K562 (cell line): Measurements from ENCODE around the gene HPD. TPM values are rescaled to one million over a fixed set of nuclear protein-coding genes. Genes with fewer than 3 reads are reported as not detected.
A peak's percentile ranks its signal among the peaks of the same experiment; 100 is the strongest.

ENCODE experiments used
- FOXP1 ChIP-seq: sonication (generic); formaldehyde crosslinking; IDR thresholded peaks from 2 replicates; pipeline ENCODE4 v1.8.0; 2022; ENCODE audit warnings: mild to moderate bottlenecking, missing genetic modification reagents
- GATAD2A ChIP-seq: fragments of 450-650 bp; IDR thresholded peaks from 2 replicates; pipeline ENCODE4 v1.6.1; 2017
- GTF2A2 ChIP-seq: IDR thresholded peaks from 2 replicates; pipeline ENCODE4 v1.6.1; 2016; ENCODE audit warnings: mild to moderate bottlenecking, missing genetic modification characterization, missing compliant biosample characterization
- ILF3 ChIP-seq: fragments of 450-650 bp; IDR thresholded peaks from 2 replicates; pipeline ENCODE4 v1.6.1; 2018; ENCODE audit warnings: antibody characterized with exemption, mild to moderate bottlenecking, moderate library complexity, borderline replicate concordance
- KLF10 ChIP-seq: fragments of 250-450 bp; sonication (Bioruptor Pico); IDR thresholded peaks from 2 replicates; pipeline ENCODE4 v1.6.1; 2021; ENCODE audit warnings: matching md5 sums
- NFATC3 ChIP-seq: fragments of 450-650 bp; IDR thresholded peaks from 2 replicates; pipeline ENCODE4 v1.6.1; 2017; ENCODE audit warnings: mild to moderate bottlenecking
- NR2C1 ChIP-seq, 2 experiments: fragments of 450-650 bp; IDR thresholded peaks; 2 replicates each; pipeline ENCODE4 v1.6.1; 2017; ENCODE audit warnings: mild to moderate bottlenecking in 2 of 2, antibody characterized with exemption in 1 of 2, inconsistent platforms in 1 of 2, missing compliant biosample characterization in 1 of 2, missing genetic modification characterization in 1 of 2
- PREB ChIP-seq: sonication (generic); formaldehyde crosslinking; IDR thresholded peaks from 2 replicates; pipeline ENCODE4 v1.8.1; 2023; ENCODE audit warnings: mild to moderate bottlenecking, missing genetic modification reagents
- RBFOX2 ChIP-seq: fragments of 200-400 bp; formaldehyde crosslinking; IDR thresholded peaks from 2 replicates; pipeline ENCODE4 v1.6.1; 2017; ENCODE audit warnings: low read depth, mild to moderate bottlenecking, low read length, moderate library complexity
- SNAPC5 ChIP-seq: fragments of 250-450 bp; sonication (Bioruptor Pico); IDR thresholded peaks from 2 replicates; pipeline ENCODE4 v1.8.0; 2021; ENCODE audit warnings: moderate library complexity, mild to moderate bottlenecking, inconsistent platforms
- SP2 ChIP-seq: IDR thresholded peaks from 2 replicates; pipeline ENCODE4 v1.6.1; 2011; ENCODE audit warnings: mild to moderate bottlenecking, low read depth, low read length, moderate library complexity; ENCODE audit not compliant: poor library complexity, severe bottlenecking; ENCODE audit errors: extremely low read depth
- SREBF2 ChIP-seq: sonication (generic); formaldehyde crosslinking; IDR thresholded peaks from 2 replicates; pipeline ENCODE4 v1.4.0; 2020; ENCODE audit warnings: mild to moderate bottlenecking, missing genetic modification reagents
- SRSF3 ChIP-seq: fragments of 200-400 bp; formaldehyde crosslinking; IDR thresholded peaks from 2 replicates; pipeline ENCODE4 v1.6.1; 2016; ENCODE audit warnings: mild to moderate bottlenecking, low read length, moderate library complexity; ENCODE audit not compliant: insufficient read depth
- TAF1 ChIP-seq: IDR thresholded peaks from 2 replicates; pipeline ENCODE4 v1.6.1; 2011; ENCODE audit warnings: mild to moderate bottlenecking, low read length, moderate library complexity; ENCODE audit not compliant: insufficient read depth, control insufficient read depth, severe bottlenecking; ENCODE audit errors: extremely low read depth
- TCF7 ChIP-seq: sonication (generic); IDR thresholded peaks from 2 replicates; pipeline ENCODE4 v1.6.1; 2016; ENCODE audit warnings: antibody characterized with exemption, borderline replicate concordance
- TCFL5 ChIP-seq: fragments of 250-450 bp; sonication (Bioruptor Pico); conservative IDR thresholded peaks from 2 replicates; pipeline ENCODE4 v1.6.1; 2021; ENCODE audit warnings: mild to moderate bottlenecking, moderate library complexity, matching md5 sums
- ZNF12 ChIP-seq: sonication (generic); formaldehyde crosslinking; IDR thresholded peaks from 2 replicates; pipeline ENCODE4 v1.4.0; 2020; ENCODE audit warnings: mild to moderate bottlenecking, missing genetic modification reagents
- ZNF3 ChIP-seq: fragments of 250-450 bp; sonication (Bioruptor Pico); IDR thresholded peaks from 2 replicates; pipeline ENCODE4 v1.5.0; 2021; ENCODE audit warnings: mild to moderate bottlenecking, moderate library complexity
- ZNF311 ChIP-seq: fragments of 250-450 bp; sonication (Bioruptor Pico); IDR thresholded peaks from 2 replicates; pipeline ENCODE4 v1.4.0; 2020; ENCODE audit warnings: mild to moderate bottlenecking, moderate library complexity
- polyA plus RNA-seq, 8 experiments: library from polyadenylated mRNA; depleted of rRNA in 4 of 8; stranded (reverse) in 5 of 8; unstranded in 3 of 8; fragments of >200 nt; fragmentation: Nextera tagmentation in 2 of 8; fragmentation: Illumina TruSeq in 1 of 8; extraction: Ambion mirVana in 2 of 8; extraction: Trizol in 1 of 8; gene quantifications; 2 replicates each; pipeline versions ENCODE4 v1.2.1 to v1.2.3, GENCODE V29; 2011 to 2014; ENCODE audit warnings: inconsistent platforms in 1 of 8, missing spikeins in 1 of 8
- total RNA-seq, 7 experiments: library from RNA; depleted of rRNA in 6 of 7; stranded (reverse); fragments of >200 nt in 6 of 7; fragmentation: Illumina TruSeq in 2 of 7; extraction: Trizol in 2 of 7; gene quantifications; 2 replicates each; pipeline versions ENCODE4 v1.2.1 to v1.2.3, GENCODE V29; 2011 to 2021; ENCODE audit warnings: low replicate concordance in 1 of 7
- TF ChIP-seq, protein P1 (sequence below): fragments of 450-650 bp; formaldehyde crosslinking; IDR thresholded peaks from 2 replicates; pipeline ENCODE4 v1.4.0; 2022; ENCODE audit warnings: missing genetic modification characterization
- TF ChIP-seq, protein P2 (sequence below), 2 experiments: fragments of 250-450 bp in 1 of 2; fragments of 450-650 bp in 1 of 2; sonication (Bioruptor Pico) in 1 of 2; IDR thresholded peaks; 2 replicates each; pipeline versions ENCODE4 v1.6.1 to v1.8.0; 2016 to 2021; ENCODE audit warnings: mild to moderate bottlenecking in 2 of 2, moderate library complexity in 2 of 2, missing compliant biosample characterization in 1 of 2, missing genetic modification characterization in 1 of 2
- TF ChIP-seq, protein P3 (sequence below): fragments of 250-450 bp; sonication (Bioruptor Pico); IDR thresholded peaks from 2 replicates; pipeline ENCODE4 v1.8.0; 2022; ENCODE audit warnings: moderate library complexity, mild to moderate bottlenecking, inconsistent platforms

The HPD gene
- total and polyA plus RNA-seq, 9 of the 15 experiments (the other 6 are each of a cell fraction or from before 2014, with no cell fraction given), result 0.06 to 0.29 (median 0.07) TPM; not detected in 4

DNA sequence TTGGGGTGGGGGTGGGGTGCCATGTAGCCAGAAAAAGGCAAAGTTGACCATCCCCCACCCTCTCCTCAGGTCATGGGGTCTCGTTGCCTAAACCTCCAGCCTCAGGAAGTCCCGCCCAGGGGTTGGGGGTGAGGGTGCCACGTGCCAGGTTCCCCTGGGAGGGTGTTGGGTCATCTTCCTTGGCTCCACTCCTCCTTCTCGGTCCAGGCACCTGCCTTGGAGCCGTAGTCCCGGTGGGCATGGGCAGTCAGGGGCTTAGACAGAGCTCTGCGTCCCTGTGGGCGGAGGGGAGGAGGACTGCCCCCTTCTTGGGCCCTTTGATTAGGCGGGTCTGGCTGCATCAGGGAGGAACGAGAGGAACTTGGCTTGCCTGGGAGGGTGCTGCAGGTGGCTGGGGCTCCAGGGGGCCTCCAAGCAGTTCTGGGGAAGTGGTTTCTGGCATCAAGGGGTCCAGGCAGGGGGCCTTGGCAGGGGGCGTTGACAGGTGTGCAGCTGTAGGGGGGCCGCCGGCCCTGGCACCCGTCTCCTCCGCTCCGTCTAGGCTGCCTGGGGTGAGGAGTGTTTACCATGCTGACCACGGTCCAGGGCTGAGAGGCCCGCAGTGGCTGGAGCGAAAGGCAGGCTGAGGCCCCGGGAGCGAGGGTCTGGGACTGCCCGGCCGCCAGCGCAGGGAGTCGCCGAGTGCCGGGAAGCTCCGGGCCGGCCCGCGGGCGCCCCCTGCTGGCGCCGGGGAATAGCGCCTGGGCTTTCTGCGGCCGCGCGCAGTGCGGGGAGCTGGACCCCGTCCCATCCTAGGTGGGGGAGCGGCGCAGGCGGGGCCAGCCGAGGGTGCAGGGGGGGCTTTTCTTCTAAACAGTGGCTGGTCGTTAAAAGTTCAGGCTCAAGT lies 47.0 kb downstream of the HPD start (continued):
- no peak for TF ChIP-seq ZNF311 (CRISPR knock-in tag)
- TF ChIP-seq KLF10, result no peak
- TF ChIP-seq, protein P1, sequence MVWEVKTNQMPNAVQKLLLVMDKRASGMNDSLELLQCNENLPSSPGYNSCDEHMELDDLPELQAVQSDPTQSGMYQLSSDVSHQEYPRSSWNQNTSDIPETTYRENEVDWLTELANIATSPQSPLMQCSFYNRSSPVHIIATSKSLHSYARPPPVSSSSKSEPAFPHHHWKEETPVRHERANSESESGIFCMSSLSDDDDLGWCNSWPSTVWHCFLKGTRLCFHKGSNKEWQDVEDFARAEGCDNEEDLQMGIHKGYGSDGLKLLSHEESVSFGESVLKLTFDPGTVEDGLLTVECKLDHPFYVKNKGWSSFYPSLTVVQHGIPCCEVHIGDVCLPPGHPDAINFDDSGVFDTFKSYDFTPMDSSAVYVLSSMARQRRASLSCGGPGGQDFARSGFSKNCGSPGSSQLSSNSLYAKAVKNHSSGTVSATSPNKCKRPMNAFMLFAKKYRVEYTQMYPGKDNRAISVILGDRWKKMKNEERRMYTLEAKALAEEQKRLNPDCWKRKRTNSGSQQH (CRISPR knock-in tag), result no peak
- TF ChIP-seq NFATC3, result no peak
- TF ChIP-seq RBFOX2, result peak; percentile 80
- no peak for TF ChIP-seq GTF2A2 (tag)
- TF ChIP-seq SRSF3, result no peak
- 0 out of 2 replicates have a peak, but pooled peaks have one; percentile 27 for TF ChIP-seq ILF3
- no peak for TF ChIP-seq NR2C1 (IDR thresholded peaks at IDR 0.05)
- TF ChIP-seq NR2C1 (tag; IDR thresholded peaks at IDR 0.05), result no peak
- TF ChIP-seq TAF1, result no peak
- TF ChIP-seq SP2, result no peak
- TF ChIP-seq TCF7, result no peak
- TF ChIP-seq SNAPC5 (CRISPR knock-in tag), result no peak
- no peak for TF ChIP-seq PREB (CRISPR knock-in tag)
- no peak for TF ChIP-seq GATAD2A
- 0 out of 2 replicates have a peak, but pooled peaks have one; percentile 40 for TF ChIP-seq ZNF12 (CRISPR knock-in tag)
- TF ChIP-seq, protein P2, sequence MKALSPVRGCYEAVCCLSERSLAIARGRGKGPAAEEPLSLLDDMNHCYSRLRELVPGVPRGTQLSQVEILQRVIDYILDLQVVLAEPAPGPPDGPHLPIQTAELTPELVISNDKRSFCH (CRISPR knock-in tag; IDR thresholded peaks at IDR 0.05), result no peak
- TF ChIP-seq, protein P2 (tag; IDR thresholded peaks at IDR 0.05), result 0 out of 2 replicates have a peak, but pooled peaks have one; percentile 26
- TF ChIP-seq FOXP1, result no peak
- no peak for TF ChIP-seq ZNF3
- no peak for TF ChIP-seq TCFL5 (CRISPR knock-in tag)
- TF ChIP-seq SREBF2 (CRISPR knock-in tag), result no peak
- TF ChIP-seq, protein P3, sequence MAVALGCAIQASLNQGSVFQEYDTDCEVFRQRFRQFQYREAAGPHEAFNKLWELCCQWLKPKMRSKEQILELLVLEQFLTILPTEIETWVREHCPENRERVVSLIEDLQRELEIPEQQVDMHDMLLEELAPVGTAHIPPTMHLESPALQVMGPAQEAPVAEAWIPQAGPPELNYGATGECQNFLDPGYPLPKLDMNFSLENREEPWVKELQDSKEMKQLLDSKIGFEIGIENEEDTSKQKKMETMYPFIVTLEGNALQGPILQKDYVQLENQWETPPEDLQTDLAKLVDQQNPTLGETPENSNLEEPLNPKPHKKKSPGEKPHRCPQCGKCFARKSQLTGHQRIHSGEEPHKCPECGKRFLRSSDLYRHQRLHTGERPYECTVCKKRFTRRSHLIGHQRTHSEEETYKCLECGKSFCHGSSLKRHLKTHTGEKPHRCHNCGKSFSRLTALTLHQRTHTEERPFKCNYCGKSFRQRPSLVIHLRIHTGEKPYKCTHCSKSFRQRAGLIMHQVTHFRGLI, result no peak
